ENCODE results near the gene NFKBIE. TPM values are rescaled to one million over a fixed set of nuclear protein-coding genes. Genes with fewer than 3 reads are reported as not detected.
A peak's percentile ranks its signal among the peaks of the same experiment; 100 is the strongest.

The NFKBIE gene
- total and polyA plus RNA-seq, 9 of the 15 experiments (the other 6 are each of a cell fraction or from before 2014, with no cell fraction given) = 2.1 to 16.4 (median 11.7) TPM

GRCh38 chr6:44255105-44255808, 10.1 kb downstream of the NFKBIE start (continued):
- no peak for TF ChIP-seq ZFP30 (CRISPR knock-in tag; IDR thresholded peaks at IDR 0.05; ENCODE audit: borderline replicate concordance)
- TF ChIP-seq IRF1 (CRISPR knock-in tag; IDR thresholded peaks at IDR 0.05; ENCODE audit: borderline replicate concordance) = 0 out of 2 replicates have a peak, but pooled peaks have one; percentile 18
- no peak for TF ChIP-seq ATF3 (IDR thresholded peaks at IDR 0.05)
- peak; percentile 82 for TF ChIP-seq ATF3 (CRISPR knock-in tag; conservative IDR thresholded peaks at IDR 0.05)
- TF ChIP-seq ZKSCAN1 (IDR thresholded peaks at IDR 0.05; ENCODE audit: low read depth, low read length) = no peak
- TF ChIP-seq THRB (CRISPR knock-in tag; conservative IDR thresholded peaks at IDR 0.05) = peak; percentile 20; the same call in 1 of the 2 replicates
- 0 out of 2 replicates have a peak, but pooled peaks have one; percentile 40 for TF ChIP-seq CHD2 (IDR thresholded peaks at IDR 0.05; ENCODE audit: low read depth, low read length)
- TF ChIP-seq FOXA3 (CRISPR knock-in tag; conservative IDR thresholded peaks at IDR 0.05 in 1 of 2, IDR thresholded peaks at IDR 0.05 in 1 of 2) = 0 out of 4 replicates have a peak, but pooled peaks of 1 of the 2 experiments have one; percentile 63
- no peak for TF ChIP-seq CCNT2 (IDR thresholded peaks at IDR 0.05; ENCODE audit: borderline replicate concordance, extremely low read depth, insufficient read length, low read depth, low read length)
- peak; percentile 48; the same call in 1 of the 2 replicates for TF ChIP-seq AFF4 (CRISPR knock-in tag; IDR thresholded peaks at IDR 0.05)
- peak; percentile 59; the same call in 1 of the 2 replicates for TF ChIP-seq ZNF143 (CRISPR knock-in tag; IDR thresholded peaks at IDR 0.05)
- TF ChIP-seq KDM1A (IDR thresholded peaks at IDR 0.05) = peak in 1 of 2 experiments; percentile 49; a peak in 2 of 4 replicates
- no peak for TF ChIP-seq E2F3 (CRISPR knock-in tag; IDR thresholded peaks at IDR 0.05)
- 0 out of 2 replicates have a peak, but pooled peaks have one; percentile 61 for TF ChIP-seq TAF15 (IDR thresholded peaks at IDR 0.05; ENCODE audit: low read depth, low read length)
- TF ChIP-seq NFIX (CRISPR knock-in tag; IDR thresholded peaks at IDR 0.05; ENCODE audit: low read depth) = no peak
- TF ChIP-seq ZNF146 (CRISPR knock-in tag; IDR thresholded peaks at IDR 0.05; ENCODE audit: unreplicated experiment) = no peak
- peak; percentile 81 for TF ChIP-seq POLR2G (IDR thresholded peaks at IDR 0.05; ENCODE audit: low read depth, low read length)
- TF ChIP-seq WHSC1 (IDR thresholded peaks at IDR 0.05; ENCODE audit: low read length) = peak; percentile 61
- 0 out of 2 replicates have a peak, but pooled peaks have one; percentile 1 for TF ChIP-seq ZNF316 (IDR thresholded peaks at IDR 0.05)
- TF ChIP-seq RFX7 (CRISPR knock-in tag; IDR thresholded peaks at IDR 0.05) = no peak
- no peak for TF ChIP-seq ZNF57 (CRISPR knock-in tag; IDR thresholded peaks at IDR 0.05)
- TF ChIP-seq BCL6 (CRISPR knock-in tag; IDR thresholded peaks at IDR 0.05) = no peak
